C4-2B (cell line): ENCODE data around the gene LENG9.

Source experiments
- H3K27ac ChIP-seq: fragments of 450-650 bp; 2 replicates; pipeline ENCODE4 v1.5.1; 2017
- ZFX ChIP-seq: fragments of 450-650 bp; IDR thresholded peaks from 2 replicates; pipeline ENCODE4 v1.6.1; 2017
- TF ChIP-seq, protein P1 (sequence below): fragments of 450-650 bp; conservative IDR thresholded peaks from 2 replicates; pipeline ENCODE4 v1.5.1; 2017; ENCODE audit warnings: mild to moderate bottlenecking

Gene LENG9

DNA sequence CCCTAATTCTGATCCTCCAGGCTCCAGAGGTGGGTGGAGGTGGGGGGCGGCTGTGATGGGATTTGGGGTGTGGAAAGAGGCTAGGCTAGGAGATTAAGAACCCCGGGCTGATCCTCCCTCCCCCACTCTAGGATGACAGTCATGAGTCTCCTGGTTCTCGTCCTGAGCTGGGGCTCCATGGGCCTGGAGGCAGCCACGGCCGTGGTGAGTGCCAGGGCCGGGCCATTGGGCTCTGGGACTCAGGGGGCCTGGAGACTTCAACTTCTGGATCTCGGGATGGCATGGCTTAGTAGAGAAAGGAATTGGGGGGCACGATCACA is 34.4 kb downstream of the LENG9 start:
- TF ChIP-seq, protein P1, sequence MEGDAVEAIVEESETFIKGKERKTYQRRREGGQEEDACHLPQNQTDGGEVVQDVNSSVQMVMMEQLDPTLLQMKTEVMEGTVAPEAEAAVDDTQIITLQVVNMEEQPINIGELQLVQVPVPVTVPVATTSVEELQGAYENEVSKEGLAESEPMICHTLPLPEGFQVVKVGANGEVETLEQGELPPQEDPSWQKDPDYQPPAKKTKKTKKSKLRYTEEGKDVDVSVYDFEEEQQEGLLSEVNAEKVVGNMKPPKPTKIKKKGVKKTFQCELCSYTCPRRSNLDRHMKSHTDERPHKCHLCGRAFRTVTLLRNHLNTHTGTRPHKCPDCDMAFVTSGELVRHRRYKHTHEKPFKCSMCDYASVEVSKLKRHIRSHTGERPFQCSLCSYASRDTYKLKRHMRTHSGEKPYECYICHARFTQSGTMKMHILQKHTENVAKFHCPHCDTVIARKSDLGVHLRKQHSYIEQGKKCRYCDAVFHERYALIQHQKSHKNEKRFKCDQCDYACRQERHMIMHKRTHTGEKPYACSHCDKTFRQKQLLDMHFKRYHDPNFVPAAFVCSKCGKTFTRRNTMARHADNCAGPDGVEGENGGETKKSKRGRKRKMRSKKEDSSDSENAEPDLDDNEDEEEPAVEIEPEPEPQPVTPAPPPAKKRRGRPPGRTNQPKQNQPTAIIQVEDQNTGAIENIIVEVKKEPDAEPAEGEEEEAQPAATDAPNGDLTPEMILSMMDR, result no peak
- TF ChIP-seq ZFX, result no peak

DNA sequence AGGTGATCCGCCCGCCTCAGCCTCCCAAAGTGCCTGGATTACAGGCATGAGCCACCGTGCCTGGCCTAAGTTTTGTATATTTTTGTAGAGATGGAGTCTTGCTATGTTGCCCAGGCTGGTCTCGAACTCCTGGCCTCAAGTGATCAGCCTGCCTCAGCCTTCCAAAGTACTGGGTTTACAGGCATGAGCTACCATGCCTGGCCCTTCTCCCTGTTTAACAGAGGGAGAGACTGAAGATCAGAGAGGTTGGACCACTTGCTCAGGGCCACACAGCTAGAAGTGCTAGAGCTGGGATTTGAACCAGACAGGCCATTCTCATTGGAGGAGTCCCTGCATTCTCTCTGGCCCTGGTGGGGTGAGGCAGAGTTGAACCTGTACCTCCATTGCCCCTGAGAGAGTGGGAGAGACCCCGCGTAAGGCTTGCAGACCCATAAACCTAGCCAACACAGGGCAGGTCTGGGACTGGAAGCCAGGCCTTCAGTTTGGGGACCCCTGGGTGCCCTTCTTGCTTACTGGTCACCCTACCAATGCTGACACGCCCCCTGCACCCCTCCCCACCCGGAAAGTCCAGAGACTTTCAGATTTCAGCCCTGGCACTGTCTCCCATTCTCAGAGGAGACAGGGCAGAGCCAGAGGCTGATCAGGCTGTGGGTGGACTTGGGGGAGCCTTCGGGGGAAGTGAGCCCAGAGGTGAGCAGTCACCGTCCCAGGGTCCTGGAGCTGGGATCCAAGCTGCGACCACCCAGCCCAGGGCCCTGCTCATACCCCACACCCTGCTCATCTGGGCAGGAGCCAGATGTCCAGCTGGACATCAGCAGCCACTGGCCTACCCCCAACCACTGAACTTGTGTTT is 35.0 kb downstream of the LENG9 start:
- no peak for TF ChIP-seq ZFX
- TF ChIP-seq, protein P1, result no peak
- no peak overlapping the region for H3K27ac ChIP-seq

More for the DNA sequence above, 34.4 kb downstream of the LENG9 start:
- H3K27ac ChIP-seq, result no peak overlapping the region

DNA sequence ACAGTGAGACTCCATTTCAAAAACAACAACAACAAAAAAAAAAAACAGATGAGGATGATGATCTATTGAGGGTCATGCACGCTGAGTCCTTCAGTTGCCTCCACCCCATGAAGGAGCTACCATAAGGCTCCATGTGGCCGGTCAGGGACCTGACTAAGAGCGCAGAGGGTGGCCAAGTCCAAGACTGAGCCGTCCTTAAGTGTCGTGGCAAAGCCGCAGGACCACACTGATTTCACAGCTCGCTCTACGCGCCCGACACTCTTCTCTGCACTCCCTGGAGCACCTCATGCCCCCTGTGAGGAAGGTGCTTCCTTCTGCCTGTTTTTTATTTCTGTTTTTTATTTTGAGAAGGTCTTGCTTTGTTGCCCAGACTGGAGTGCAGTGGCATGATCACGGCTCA is 36.0 kb downstream of the LENG9 start:
- no peak overlapping the region for H3K27ac ChIP-seq
- no peak for TF ChIP-seq ZFX
- TF ChIP-seq, protein P1, result no peak

DNA sequence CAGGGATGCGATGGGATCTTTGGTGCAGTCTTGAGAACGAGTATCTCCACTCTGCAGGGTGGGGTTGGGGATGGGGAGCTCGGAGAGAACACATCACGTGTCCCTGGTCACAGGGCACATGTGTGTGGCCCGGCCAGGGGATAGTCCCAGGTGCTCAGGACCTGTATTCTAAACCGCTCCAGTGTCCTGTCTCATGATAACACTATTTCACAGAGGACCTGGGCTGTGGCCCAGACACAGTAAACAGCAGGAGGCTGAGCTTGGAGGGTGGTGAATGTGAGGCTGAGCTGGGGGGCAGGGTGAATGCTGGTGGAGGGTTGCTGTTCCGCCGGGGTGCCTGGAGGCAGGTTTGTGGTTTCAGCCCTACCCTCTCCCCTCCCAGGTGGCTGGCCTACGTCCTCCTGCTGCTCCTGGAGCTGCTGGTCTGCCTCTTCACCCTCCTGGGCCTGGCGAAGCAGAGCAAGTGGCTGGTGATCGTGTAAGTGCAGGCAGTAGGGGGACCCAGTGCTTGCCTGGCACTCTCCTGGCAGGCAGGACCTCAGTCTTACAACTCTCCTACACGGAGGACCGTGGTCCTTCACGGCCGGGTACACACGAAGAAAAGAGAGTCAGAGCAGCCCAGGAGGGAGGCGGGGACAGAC is 37.2 kb downstream of the LENG9 start:
- no peak overlapping the region for H3K27ac ChIP-seq
- TF ChIP-seq, protein P1, result no peak
- TF ChIP-seq ZFX, result no peak

DNA sequence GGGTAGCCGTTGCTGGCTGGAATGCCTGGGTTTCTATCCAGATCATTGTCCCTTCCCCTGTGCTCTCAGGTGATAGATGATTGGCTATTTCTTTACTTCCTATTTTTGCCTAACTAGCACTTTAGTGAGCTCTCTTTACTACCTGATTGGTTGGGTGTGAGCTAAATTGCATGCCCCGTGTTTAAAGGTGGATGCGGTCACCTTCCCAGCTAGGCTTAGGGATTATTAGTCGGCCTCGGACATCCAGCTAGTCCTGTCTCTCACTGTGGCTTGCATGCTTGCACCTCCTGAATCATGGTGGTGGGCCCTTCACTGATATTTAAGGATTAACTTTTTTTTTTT is 38.2 kb downstream of the LENG9 start:
- no peak overlapping the region for H3K27ac ChIP-seq
- TF ChIP-seq ZFX, result no peak
- TF ChIP-seq, protein P1, result no peak

DNA sequence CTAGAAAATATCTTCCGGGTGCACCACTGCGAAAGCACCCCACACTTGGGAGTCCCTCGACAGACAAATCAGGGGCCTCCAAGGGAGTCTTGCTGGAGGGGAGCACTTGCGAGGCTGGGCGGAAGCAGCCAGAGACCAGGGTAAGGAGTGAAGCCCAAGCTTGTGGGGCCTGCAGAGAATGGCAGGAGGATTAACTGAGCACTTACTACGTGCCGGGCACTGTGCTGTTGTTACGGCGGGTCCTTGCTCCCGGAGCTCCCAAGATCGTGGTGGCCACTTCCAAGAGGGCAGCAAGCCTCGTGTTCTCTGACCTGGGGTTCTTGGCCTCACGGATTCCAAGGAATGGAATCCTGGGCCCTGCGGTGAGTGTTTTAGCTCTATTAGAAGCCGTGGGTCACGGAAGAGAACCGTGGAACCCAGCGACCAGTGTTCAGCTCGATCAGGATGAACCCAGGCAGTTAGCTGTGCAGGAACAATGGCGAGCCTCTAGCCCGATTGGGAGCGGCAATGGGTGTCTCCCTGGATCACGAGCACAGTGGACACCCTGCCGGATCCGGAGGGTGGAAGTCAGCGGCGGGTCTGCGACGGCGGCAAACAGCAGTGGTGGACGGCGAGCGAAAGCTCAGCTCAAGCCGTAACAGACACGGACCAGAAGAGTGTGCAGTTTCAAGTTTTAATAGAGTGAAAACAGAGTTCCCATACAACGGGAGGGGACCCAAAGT is 38.8 kb downstream of the LENG9 start:
- H3K27ac ChIP-seq, result no peak overlapping the region
- TF ChIP-seq, protein P1, result no peak
- TF ChIP-seq ZFX, result no peak

DNA sequence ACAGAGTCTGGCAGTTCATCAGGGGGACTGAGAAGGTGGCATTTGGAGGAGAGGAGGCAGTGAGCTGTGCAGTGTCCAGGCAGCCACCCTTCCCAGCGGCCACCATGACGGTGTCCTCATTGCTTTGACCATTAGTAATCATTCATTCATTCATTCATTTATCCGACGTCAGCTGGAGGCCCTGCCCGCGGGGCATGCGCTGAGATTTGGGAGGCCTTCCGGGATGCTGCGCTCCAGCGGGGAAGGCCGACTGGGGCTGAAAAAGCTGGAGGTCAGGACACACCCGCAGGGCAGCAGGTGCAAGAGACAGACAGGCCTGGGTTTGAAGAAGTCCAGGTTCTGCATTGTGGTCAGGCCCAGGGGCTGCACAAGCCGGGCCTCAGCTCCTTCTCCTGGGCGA is 39.4 kb downstream of the LENG9 start:
- no peak overlapping the region for H3K27ac ChIP-seq
- TF ChIP-seq, protein P1, result no peak
- no peak for TF ChIP-seq ZFX
